Dendritic cell treated with granulocyte-macrophage colony-stimulating factor and Interleukin-4, amounts not matched to agents 40 ng/mL and 50 ng/mL, for 4 days (primary cell): ENCODE data around the gene SNRNP70.
A peak's percentile ranks its signal among the peaks of the same experiment; 100 is the strongest.

Source experiments
- H3K27ac Mint-ChIP-seq: one replicate; pipeline ENCODE4 v1.8.0; 2022; ENCODE audit warnings: mild to moderate bottlenecking, mixed read lengths
- H3K27me3 Mint-ChIP-seq: one replicate; pipeline ENCODE4 v1.8.0; 2022; ENCODE audit warnings: mild to moderate bottlenecking, mixed read lengths
- H3K36me3 Mint-ChIP-seq: one replicate; pipeline ENCODE4 v1.8.0; 2022; ENCODE audit warnings: low read depth, mixed read lengths
- H3K4me1 Mint-ChIP-seq: one replicate; pipeline ENCODE4 v1.8.0; 2022; ENCODE audit warnings: low read depth, mixed read lengths
- H3K4me3 Mint-ChIP-seq: one replicate; pipeline ENCODE4 v1.8.0; 2022; ENCODE audit warnings: mild to moderate bottlenecking, moderate library complexity, mixed read lengths
- H3K9me3 Mint-ChIP-seq: one replicate; pipeline ENCODE4 v1.8.0; 2022; ENCODE audit warnings: mixed read lengths
- intact Hi-C: fragments of 100-400 bp; cut with micrococcal nuclease; formaldehyde crosslinking; loops from one replicate; pipeline ENCODE4 v1.15.0; 2022

Gene SNRNP70

DNA sequence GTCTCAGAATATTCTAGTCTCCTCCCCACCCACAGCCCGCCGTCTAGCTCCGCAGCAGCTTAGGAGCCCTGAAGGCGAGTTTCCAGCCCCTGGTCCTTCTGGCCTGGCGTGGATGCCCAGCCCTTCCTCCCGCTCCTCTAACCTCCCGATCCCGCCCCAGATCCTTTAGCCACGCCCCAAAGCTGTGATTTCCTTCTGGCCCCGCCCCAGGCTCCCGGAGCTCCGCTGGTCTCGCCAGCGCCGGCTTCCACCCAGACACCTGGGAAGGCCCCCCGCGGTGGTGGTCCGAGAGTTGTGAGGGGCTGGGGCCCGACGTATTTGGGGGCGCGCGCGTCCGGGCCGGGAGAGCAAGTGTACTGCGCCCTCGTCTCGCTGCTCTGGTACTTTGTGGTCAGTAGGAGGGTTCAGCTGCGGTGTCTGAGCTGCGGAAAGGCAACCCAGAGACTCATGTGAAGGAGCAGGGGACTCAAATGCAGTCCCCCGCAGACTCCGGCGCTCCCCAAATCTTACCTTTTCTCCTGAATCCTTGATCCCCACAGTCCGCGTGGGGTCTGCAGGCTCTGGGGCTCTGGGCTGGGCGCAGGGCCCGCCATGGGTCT, 27.5 kb upstream of the SNRNP70 start, which contains the start of gene CGB7:
Gene CGB7 (minus strand): TSS at position 114 of the 599 bp plus-strand sequence. CDS start 2,374 bp downstream, outside the sequence.
- Mint-ChIP-seq H3K27ac (no peak within 1 kb of the TSS), H3K4me3 (peak within 1 kb of the TSS; percentile 80), H3K27me3 (peaks cover 89% of the 10 kb centered on the region), H3K4me1 (peaks cover 24% of the 10 kb centered on the region), H3K36me3 (no peaks in the 10 kb centered on the region), H3K9me3 (no peaks in the 10 kb centered on the region)
- intact Hi-C loops: no loop called here

DNA sequence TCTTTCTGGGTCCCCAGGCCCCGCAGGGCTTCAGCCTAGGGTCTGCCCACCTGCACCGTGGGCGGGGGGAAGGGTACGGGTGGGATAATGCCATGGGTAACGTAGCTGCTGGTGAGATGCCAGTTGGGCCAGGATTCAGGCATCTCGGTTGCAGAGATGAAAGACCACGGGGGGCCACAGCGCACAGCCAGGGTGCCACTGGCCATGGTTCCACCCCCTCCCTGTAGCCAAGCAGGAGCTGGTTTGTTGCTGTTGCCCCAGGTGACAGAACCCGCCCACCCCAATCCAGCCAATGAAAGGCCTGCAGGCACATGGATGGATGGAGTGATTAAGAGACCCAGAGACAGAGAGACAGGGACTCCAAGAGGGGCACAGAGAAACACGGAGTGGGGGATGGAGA, 26.7 kb upstream of the SNRNP70 start:
- H3K4me3 Mint-ChIP-seq: no peak overlapping the region
- no peaks in the 10 kb centered on the region for H3K36me3 Mint-ChIP-seq
- no peak overlapping the region for H3K27ac Mint-ChIP-seq

DNA sequence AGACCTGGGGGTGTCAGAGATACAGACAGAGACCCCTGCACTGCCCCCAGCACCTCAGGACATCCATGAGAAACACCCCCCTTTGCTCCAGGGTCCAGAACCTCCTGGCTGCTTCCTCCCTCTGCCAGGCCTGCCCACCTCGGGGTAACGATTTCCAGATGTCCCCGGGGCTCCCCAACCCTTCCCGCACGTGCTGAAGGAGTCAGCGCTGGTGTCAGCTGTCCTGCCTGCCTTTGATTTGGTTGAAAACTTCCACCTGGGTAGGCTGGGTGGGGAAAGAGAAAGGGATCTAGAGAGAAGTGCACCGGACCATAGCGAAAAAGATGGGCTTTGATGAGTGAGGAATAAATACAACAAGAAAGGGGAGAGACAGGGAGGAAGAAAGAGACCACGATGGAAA, 26.2 kb upstream of the SNRNP70 start:
- H3K27me3 Mint-ChIP-seq: peaks cover 92% of the 10 kb centered on the region
- intact Hi-C loops: no loop called here
- H3K27ac Mint-ChIP-seq: no peak overlapping the region
- H3K36me3 Mint-ChIP-seq: no peaks in the 10 kb centered on the region
- no peaks in the 10 kb centered on the region for H3K9me3 Mint-ChIP-seq
- peaks cover 24% of the 10 kb centered on the region for H3K4me1 Mint-ChIP-seq
- H3K4me3 Mint-ChIP-seq: no peak overlapping the region

More for the DNA sequence above, 26.7 kb upstream of the SNRNP70 start:
- Mint-ChIP-seq H3K27me3 (peaks cover 92% of the 10 kb centered on the region), H3K9me3 (no peaks in the 10 kb centered on the region), H3K4me1 (peaks cover 24% of the 10 kb centered on the region)
- intact Hi-C loops: no loop called here

DNA sequence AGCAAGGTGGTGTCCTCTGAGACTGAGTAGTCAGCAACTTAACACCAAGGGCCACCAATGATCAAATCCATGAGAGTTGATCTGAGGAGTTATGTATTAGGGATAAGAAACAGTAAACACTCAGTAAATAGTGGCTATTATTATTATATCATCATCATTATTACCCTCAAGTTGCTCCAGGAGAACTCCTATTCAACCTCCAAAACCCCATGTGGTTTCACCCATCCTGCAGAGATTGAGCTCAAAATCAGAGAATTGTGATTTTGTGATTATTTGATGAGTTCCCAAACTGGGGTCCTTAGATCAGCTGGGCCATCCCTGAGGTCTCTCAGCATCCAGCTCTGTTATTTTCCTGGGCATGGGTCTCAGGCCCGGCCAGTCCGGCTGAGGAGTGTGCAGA, 24.3 kb upstream of the SNRNP70 start:
- Mint-ChIP-seq H3K9me3 (no peaks in the 10 kb centered on the region), H3K4me1 (peaks cover 23% of the 10 kb centered on the region)

DNA sequence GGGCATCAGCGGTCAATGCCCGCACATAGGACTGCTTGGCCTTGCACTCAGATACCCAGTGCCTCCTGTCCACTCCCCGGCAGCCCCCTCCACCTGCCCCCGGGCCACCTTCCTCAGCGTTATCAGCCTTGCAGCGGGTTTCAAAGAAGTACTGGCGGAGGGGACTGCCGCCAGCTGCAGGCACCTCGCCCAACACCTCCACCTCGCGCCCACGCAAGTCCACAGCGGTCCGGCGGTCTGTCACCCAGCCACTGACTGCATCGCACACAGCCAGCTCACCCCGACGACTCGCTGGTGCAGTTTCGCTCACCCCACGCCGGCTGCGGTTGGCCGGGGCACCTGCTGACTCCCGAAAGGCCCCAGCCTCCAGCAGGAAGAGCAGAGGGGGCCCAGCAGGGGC, 23.8 kb upstream of the SNRNP70 start:
- Mint-ChIP-seq H3K36me3 (no peaks in the 10 kb centered on the region), H3K27ac (no peak overlapping the region), H3K4me3 (no peak overlapping the region), H3K27me3 (peaks cover 93% of the 10 kb centered on the region), H3K9me3 (no peaks in the 10 kb centered on the region), H3K4me1 (peaks cover 19% of the 10 kb centered on the region)
- intact Hi-C loops: no loop called here

More for the DNA sequence above, 24.3 kb upstream of the SNRNP70 start:
- intact Hi-C loops: no loop called here
- H3K27me3 Mint-ChIP-seq: peaks cover 93% of the 10 kb centered on the region
- H3K36me3 Mint-ChIP-seq: no peaks in the 10 kb centered on the region
- H3K27ac Mint-ChIP-seq: no peak overlapping the region
- no peak overlapping the region for H3K4me3 Mint-ChIP-seq

DNA sequence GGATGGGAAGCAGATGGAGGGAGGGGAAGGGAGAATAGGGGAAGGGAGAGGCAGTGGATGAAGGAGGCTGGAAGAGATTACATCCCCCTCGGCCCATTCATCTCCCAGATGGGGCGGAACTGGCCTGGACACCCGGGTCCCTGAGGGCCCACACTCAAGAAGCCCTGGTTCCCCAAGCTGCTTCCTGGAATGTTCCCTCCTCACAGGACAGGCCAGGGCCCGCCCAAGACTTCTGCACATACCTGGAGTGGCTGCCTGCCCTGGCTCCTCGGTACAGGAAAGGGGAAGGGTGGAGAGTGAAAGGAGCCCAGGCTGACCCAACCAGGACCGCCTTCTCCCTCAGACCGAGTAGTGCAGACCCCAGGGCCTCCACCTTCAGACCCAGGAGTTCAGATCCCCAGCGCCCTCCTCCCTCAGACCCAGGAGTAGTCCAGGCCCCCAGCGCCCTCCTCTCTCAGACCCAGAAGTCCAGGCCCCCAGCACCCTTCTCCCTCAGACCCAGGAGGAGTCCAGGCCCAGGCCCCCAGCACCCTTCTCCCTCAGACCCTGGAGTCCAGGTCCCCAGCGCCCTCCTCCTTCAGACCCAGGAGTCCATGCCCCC, 21.1 kb upstream of the SNRNP70 start:
- no peaks in the 10 kb centered on the region for H3K36me3 Mint-ChIP-seq
- no peak overlapping the region for H3K4me3 Mint-ChIP-seq
- no peaks in the 10 kb centered on the region for H3K9me3 Mint-ChIP-seq
- no peak overlapping the region for H3K27ac Mint-ChIP-seq
- no peaks in the 10 kb centered on the region for H3K4me1 Mint-ChIP-seq
- intact Hi-C loops: no loop called here
- peaks cover 91% of the 10 kb centered on the region for H3K27me3 Mint-ChIP-seq

DNA sequence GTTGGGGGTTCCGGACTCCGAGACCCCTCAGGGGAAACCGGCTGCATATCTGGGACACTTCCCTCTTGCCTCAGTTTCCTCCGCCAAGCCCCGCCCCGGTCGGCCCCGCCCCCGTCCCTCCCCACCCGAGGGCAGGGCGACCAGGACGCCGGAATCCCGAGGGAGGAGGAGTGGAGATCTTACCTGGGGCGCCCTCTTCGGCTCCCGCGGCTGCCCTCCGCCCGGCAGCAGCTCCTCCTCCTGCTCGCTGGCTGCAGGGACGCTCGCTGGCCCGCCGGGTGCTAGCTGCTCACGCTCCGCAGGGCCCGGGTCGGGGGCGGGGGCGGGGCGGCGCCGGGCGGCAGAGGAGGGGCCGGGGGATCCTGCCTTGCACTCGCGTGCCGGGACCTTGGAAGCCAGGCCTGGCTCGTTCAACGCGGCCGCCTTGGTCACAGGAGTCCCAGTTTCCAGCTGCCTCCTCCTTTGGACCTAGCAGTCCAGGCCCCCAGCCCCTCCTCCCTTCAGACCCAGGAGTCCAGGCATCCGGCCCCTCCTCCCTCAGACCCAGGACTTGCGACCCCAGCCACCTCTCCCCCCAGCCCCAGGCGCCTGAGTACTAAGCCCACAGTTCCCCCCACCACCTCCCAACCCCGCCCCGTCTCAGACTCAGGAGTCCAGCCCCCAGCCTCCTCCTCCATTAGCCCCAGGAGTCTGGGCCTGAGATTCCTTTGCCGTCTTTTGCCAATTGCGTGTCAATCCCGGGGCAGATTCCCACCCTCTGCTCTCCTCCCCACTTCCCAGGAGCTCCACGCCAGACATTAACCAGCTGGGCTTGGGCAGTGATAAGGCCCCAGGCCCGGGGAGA, 20.3 kb upstream of the SNRNP70 start, which contains the start of gene NTF4:
Gene NTF4 (minus strand): TSS at position 51 of the 844 bp plus-strand sequence. CDS start 2,821 bp downstream, outside the sequence.
- Mint-ChIP-seq H3K4me1 (no peaks in the 10 kb centered on the region), H3K4me3 (no peak within 1 kb of the TSS), H3K9me3 (no peaks in the 10 kb centered on the region), H3K27ac (no peak within 1 kb of the TSS), H3K36me3 (no peaks in the 10 kb centered on the region), H3K27me3 (peaks cover 92% of the 10 kb centered on the region)
- intact Hi-C loops: no loop called here

DNA sequence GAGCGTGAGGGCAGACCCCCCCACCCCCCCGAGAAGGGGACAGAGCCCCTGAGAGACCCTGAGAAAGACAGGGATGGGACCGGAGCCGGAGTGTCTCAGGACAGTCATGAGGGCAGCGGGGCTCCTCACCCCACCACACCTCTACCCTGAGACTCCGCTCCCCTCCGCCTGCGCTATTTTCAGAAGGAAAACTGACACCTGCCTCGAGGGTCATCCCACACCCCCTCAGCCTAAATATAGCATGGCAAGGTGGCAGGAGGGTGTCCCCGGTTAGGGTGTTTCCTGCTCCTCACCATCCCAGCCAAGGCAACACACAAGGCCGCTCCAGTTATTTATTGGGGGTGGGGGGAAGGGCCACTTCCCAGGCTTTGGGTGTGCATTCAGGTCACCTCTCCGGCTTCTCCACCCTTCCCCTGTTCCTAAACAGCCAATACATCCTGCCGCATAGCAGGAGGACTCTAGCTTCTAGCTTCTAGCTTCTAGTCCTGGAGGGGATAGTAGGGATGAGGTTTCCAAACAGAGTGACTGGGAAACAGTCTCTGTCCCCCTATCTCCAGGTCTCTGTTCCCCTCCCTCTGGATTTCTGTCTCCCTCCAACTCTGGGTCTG, 19.2 kb upstream of the SNRNP70 start:
- intact Hi-C loops: no loop called here
- H3K27ac Mint-ChIP-seq: no peak overlapping the region
- no peak overlapping the region for H3K4me3 Mint-ChIP-seq
- no peaks in the 10 kb centered on the region for H3K9me3 Mint-ChIP-seq
- H3K4me1 Mint-ChIP-seq: no peaks in the 10 kb centered on the region
- H3K36me3 Mint-ChIP-seq: no peaks in the 10 kb centered on the region
- H3K27me3 Mint-ChIP-seq: peaks cover 92% of the 10 kb centered on the region

DNA sequence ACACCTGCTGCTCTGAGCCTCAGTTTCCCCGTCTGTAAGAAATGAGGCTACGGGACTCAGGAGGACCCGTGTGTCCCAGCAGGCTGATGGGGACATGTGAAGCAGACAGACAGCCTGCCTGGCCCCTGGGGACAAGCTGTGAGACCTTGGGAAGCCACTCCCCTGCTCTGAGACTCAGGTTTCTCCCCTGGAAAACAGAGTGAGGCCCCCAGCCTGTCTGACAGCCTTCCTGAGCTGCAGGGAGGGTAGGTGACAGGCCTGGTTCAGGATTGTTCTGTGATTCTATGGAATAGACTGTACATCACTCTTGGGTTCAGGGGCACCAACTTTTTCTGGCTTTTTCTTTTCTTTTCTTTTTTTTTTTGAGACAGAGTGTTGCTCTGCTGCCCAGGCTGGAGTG, 17.7 kb upstream of the SNRNP70 start:
- H3K27me3 Mint-ChIP-seq: peaks cover 89% of the 10 kb centered on the region
- H3K27ac Mint-ChIP-seq: no peak overlapping the region
- no peak overlapping the region for H3K4me3 Mint-ChIP-seq
- intact Hi-C loops: no loop called here
- peaks cover under 1% of the 10 kb centered on the region for H3K4me1 Mint-ChIP-seq
- H3K36me3 Mint-ChIP-seq: no peaks in the 10 kb centered on the region
- no peaks in the 10 kb centered on the region for H3K9me3 Mint-ChIP-seq

DNA sequence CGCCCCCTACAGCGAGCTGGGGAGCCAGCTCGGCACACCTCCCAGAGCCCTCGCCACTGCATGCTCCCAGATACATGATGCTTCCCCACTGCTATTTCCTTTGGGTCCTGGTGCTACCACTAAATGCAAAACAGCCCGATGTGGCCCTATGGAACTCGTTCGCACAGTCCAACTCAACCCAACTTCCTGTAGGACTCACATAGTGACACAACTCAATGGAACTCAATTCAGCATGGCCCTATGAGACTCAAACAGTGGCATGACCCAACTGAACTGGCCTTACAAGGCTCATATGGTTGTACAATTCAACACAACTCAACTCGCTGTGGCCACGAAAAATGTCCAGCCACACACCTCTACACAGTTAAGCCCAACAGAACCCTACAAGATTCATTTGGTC, 16.2 kb upstream of the SNRNP70 start:
- no peaks in the 10 kb centered on the region for H3K9me3 Mint-ChIP-seq

DNA sequence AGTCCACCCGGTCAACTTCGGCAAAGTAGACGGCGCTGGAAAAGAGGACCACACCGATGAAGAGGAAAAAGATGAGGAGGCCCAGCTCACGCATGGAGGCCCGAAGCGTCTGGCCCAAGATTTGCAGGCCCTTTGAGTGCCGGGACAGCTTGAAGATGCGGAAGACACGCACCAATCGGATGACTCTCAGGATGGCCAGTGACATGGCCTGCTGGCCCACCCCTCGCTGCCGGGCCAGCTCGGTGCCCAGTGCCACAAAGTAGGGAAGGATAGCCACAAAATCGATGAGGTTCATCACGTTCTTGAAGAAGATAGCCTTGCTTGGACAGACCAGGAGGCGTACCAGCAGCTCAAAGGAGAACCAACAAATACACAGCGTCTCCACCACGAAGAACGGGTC, 14.8 kb upstream of the SNRNP70 start:
- Mint-ChIP-seq H3K4me1 (peaks cover 18% of the 10 kb centered on the region), H3K4me3 (no peak overlapping the region), H3K9me3 (no peaks in the 10 kb centered on the region), H3K27ac (no peak overlapping the region), H3K27me3 (peaks cover 87% of the 10 kb centered on the region), H3K36me3 (no peaks in the 10 kb centered on the region)
- intact Hi-C loops: loop anchor here (5.0 kb wide), 1 partner anchor 137 kb away; no protein-coding TSS in a partner anchor

More for the DNA sequence above, 16.2 kb upstream of the SNRNP70 start:
- Mint-ChIP-seq H3K4me3 (no peak overlapping the region), H3K27ac (no peak overlapping the region), H3K4me1 (peaks cover 15% of the 10 kb centered on the region), H3K36me3 (no peaks in the 10 kb centered on the region), H3K27me3 (peaks cover 89% of the 10 kb centered on the region)
- intact Hi-C loops: no loop called here

DNA sequence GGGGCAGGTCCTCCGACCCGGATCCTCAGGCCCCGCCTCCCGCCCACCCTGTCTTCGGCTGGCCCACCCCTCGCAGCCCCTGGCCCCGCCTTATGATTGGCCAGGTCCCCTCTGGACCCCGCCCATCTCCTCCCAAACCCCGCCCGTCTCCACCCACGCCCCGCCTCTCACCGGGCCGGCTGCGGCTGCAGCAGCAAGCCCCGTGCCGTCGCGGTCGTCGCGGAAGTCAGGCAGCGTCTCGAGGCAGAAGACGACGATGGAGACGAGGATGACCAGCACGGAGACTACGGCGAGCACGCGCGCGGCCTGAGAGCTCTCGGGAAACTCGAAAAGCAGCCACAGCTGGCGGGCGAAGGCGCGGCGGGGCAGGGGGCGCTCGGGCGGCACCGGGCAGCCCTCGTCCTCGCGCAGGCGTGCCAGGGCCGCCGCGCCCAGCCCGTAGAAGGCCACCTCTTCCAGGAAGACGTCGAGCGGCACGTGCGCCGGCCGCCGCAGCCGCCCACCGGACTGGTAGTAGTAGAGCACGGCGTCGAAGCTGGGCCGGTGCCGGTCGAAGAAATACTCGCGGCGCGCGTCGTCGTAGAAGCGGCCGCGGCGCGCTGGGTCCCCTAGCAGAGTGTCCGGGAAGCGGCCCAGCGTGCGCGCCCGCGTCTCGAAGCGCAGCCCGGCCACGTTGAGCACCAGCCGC, 13.2 kb upstream of the SNRNP70 start:
- peaks cover 18% of the 10 kb centered on the region for H3K4me1 Mint-ChIP-seq
- H3K27ac Mint-ChIP-seq: no peak overlapping the region
- H3K4me3 Mint-ChIP-seq: no peak overlapping the region
- no peaks in the 10 kb centered on the region for H3K9me3 Mint-ChIP-seq
- H3K36me3 Mint-ChIP-seq: no peaks in the 10 kb centered on the region
- intact Hi-C loops: loop anchor here (5.0 kb wide), 1 partner anchor 135 kb away; no protein-coding TSS in a partner anchor
- peaks cover 77% of the 10 kb centered on the region for H3K27me3 Mint-ChIP-seq
